ENCODE results near the gene SENP5. TPM values are rescaled to one million over a fixed set of nuclear protein-coding genes. Genes with fewer than 3 reads are reported as not detected.

SENP5 gene
- total and polyA plus RNA-seq, 9 of the 15 experiments (the other 6 are each of a cell fraction or from before 2014, with no cell fraction given): 18.3 to 59.7 (median 35.8) TPM

DNA sequence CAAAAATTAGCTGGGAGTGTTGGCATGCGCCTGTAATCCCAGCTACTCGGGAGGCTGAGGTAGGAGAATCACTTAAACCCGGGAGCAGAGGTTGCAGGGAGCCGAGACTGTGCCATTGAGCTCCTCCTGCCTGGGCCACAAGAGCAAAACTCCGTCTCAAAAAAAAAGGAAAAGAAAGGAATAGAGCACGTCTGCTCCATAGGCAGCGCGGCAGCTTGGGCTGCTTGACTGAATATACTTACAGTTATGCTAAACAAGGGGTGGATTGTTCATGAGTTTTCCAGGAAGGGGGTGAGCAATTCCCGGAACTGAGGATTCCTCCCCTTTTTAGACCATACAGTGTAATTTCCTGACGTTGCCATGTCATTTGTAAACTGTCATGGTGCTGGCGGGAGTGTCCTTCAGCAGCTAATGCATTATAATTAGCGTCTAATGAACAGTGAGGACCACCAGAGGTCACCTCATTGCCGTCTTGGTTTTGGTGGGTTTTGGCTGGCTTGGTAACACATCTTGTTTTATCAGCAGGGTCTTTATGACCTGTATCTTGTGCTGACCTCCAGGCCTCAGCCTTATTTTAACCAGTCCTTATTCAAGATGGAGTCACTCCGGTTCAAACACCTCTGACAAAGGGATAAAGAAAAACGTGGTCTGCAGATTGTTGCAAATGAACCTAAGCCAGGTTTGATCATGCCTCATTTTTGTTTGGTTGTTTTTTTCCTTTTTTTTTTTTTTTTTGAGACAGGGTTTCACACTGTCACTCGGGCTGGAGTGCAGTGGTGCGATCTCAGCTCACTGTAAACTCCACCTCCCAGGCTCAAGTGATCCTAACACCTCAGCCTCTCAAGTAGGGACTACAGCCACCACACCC is 24.9 kb upstream of the SENP5 start (continued):
- TF ChIP-seq, protein P1, sequence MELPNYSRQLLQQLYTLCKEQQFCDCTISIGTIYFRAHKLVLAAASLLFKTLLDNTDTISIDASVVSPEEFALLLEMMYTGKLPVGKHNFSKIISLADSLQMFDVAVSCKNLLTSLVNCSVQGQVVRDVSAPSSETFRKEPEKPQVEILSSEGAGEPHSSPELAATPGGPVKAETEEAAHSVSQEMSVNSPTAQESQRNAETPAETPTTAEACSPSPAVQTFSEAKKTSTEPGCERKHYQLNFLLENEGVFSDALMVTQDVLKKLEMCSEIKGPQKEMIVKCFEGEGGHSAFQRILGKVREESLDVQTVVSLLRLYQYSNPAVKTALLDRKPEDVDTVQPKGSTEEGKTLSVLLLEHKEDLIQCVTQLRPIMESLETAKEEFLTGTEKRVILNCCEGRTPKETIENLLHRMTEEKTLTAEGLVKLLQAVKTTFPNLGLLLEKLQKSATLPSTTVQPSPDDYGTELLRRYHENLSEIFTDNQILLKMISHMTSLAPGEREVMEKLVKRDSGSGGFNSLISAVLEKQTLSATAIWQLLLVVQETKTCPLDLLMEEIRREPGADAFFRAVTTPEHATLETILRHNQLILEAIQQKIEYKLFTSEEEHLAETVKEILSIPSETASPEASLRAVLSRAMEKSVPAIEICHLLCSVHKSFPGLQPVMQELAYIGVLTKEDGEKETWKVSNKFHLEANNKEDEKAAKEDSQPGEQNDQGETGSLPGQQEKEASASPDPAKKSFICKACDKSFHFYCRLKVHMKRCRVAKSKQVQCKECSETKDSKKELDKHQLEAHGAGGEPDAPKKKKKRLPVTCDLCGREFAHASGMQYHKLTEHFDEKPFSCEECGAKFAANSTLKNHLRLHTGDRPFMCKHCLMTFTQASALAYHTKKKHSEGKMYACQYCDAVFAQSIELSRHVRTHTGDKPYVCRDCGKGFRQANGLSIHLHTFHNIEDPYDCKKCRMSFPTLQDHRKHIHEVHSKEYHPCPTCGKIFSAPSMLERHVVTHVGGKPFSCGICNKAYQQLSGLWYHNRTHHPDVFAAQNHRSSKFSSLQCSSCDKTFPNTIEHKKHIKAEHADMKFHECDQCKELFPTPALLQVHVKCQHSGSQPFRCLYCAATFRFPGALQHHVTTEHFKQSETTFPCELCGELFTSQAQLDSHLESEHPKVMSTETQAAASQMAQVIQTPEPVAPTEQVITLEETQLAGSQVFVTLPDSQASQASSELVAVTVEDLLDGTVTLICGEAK (IDR thresholded peaks at IDR 0.05): no peak
- TF ChIP-seq, protein P1 (CRISPR knock-in tag; IDR thresholded peaks at IDR 0.05): no peak
- peak; percentile 99 for TF ChIP-seq ZNF561 (CRISPR knock-in tag; conservative IDR thresholded peaks at IDR 0.05)
- peak; percentile 13 to 62; a peak in 2 of 4 replicates for TF ChIP-seq ARNT (IDR thresholded peaks at IDR 0.05)
- TF ChIP-seq THRAP3 (IDR thresholded peaks at IDR 0.05; ENCODE audit: borderline replicate concordance): no peak
- TF ChIP-seq, protein P2, sequence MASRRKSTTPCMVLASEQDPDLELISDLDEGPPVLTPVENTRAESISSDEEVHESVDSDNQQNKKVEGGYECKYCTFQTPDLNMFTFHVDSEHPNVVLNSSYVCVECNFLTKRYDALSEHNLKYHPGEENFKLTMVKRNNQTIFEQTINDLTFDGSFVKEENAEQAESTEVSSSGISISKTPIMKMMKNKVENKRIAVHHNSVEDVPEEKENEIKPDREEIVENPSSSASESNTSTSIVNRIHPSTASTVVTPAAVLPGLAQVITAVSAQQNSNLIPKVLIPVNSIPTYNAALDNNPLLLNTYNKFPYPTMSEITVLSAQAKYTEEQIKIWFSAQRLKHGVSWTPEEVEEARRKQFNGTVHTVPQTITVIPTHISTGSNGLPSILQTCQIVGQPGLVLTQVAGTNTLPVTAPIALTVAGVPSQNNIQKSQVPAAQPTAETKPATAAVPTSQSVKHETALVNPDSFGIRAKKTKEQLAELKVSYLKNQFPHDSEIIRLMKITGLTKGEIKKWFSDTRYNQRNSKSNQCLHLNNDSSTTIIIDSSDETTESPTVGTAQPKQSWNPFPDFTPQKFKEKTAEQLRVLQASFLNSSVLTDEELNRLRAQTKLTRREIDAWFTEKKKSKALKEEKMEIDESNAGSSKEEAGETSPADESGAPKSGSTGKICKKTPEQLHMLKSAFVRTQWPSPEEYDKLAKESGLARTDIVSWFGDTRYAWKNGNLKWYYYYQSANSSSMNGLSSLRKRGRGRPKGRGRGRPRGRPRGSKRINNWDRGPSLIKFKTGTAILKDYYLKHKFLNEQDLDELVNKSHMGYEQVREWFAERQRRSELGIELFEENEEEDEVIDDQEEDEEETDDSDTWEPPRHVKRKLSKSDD (conservative IDR thresholded peaks at IDR 0.05; ENCODE audit: low read length): peak; percentile 63; the same call in 1 of the 2 replicates
- peak; percentile 99 for TF ChIP-seq BCL6 (CRISPR knock-in tag; IDR thresholded peaks at IDR 0.05)
- peak; percentile 100 for TF ChIP-seq PTRF (tag; IDR thresholded peaks at IDR 0.05)
- TF ChIP-seq RHOXF2B (CRISPR knock-in tag; conservative IDR thresholded peaks at IDR 0.05): peak; percentile 99
- TF ChIP-seq CHD4 (IDR thresholded peaks at IDR 0.05; ENCODE audit: insufficient read depth, insufficient replicate concordance, low read depth, low read length, poor library complexity, severe bottlenecking): no peak
- TF ChIP-seq DMBX1 (CRISPR knock-in tag; IDR thresholded peaks at IDR 0.05; ENCODE audit: borderline replicate concordance): peak; percentile 100
- TF ChIP-seq ZNF445 (CRISPR knock-in tag; IDR thresholded peaks at IDR 0.05; ENCODE audit: low read depth): peak; percentile 99
- peak; percentile 99 for TF ChIP-seq ATF4 (CRISPR knock-in tag; IDR thresholded peaks at IDR 0.05)
- peak; percentile 99 for TF ChIP-seq ZNF586 (CRISPR knock-in tag; conservative IDR thresholded peaks at IDR 0.05)
- peak; percentile 86 for TF ChIP-seq NFIX (CRISPR knock-in tag; IDR thresholded peaks at IDR 0.05; ENCODE audit: low read depth)

Data from K562 (cell line).